Chondrocyte (in vitro differentiated cells): ENCODE measurements around the gene DLEU7. TPM values are rescaled to one million over a fixed set of nuclear protein-coding genes. Genes with fewer than 3 reads are reported as not detected.

Source experiments
- DNase-seq: peaks from one replicate; pipeline ENCODE4 v3.0.0; 2021; ENCODE audit warnings: mixed read lengths, low spot score
- H3K27ac Mint-ChIP-seq: one replicate; pipeline ENCODE4 v1.8.0; 2021; ENCODE audit warnings: mild to moderate bottlenecking, moderate library complexity, mixed read lengths; ENCODE audit not compliant: unreplicated experiment
- H3K27me3 Mint-ChIP-seq: 2 replicates; pipeline ENCODE4 v1.8.0; 2021; ENCODE audit warnings: low read depth, mixed read lengths
- H3K36me3 Mint-ChIP-seq: 2 replicates; pipeline ENCODE4 v1.8.0; 2021; ENCODE audit warnings: low read depth, mixed read lengths
- H3K4me1 Mint-ChIP-seq: 2 replicates; pipeline ENCODE4 v1.8.0; 2021; ENCODE audit warnings: low read depth, mild to moderate bottlenecking, mixed read lengths
- H3K4me3 Mint-ChIP-seq: one replicate; pipeline ENCODE4 v1.8.0; 2021; ENCODE audit warnings: mild to moderate bottlenecking, moderate library complexity, mixed read lengths; ENCODE audit not compliant: unreplicated experiment
- H3K9me3 Mint-ChIP-seq: 2 replicates; pipeline ENCODE4 v1.8.0; 2021; ENCODE audit warnings: low read depth, mixed read lengths
- CTCF ChIP-seq: fragments of 200-600 bp; sonication (generic); IDR thresholded peaks from 2 replicates; pipeline ENCODE4 v1.5.0; 2021; ENCODE audit warnings: antibody characterized with exemption, mild to moderate bottlenecking, moderate library complexity
- total RNA-seq: library from RNA; stranded (reverse); gene quantifications from 3 replicates; pipeline ENCODE4 v1.2.1, GENCODE V29; 2021

The DLEU7 gene
- total RNA-seq, 1 donor from 2014 or later: not detected

DNA sequence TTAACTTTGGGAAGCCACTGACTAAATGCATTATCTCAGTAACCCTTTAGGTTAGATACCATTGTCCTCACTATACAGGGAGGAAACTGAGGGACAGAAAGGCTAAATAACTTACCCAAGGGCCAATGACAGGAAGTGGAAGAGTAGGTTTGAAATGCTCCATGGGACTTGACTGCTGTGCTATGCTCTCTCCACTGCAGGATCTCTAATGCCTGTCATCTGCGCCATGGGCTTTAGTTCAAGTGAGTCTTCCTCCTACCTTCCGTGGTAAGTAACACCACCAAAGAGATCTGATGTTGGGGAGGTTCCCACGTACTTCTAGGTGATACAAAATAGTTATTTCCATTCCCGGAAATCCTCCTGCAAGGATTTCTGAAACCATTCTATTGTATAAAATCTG is 3.7 kb downstream of the DLEU7 start:
- H3K4me1 Mint-ChIP-seq: peaks cover 19% of the 10 kb centered on the region
- no peak overlapping the region for H3K27ac Mint-ChIP-seq
- DNase-seq: no peak
- H3K4me3 Mint-ChIP-seq: no peak overlapping the region
- no peaks in the 10 kb centered on the region for H3K9me3 Mint-ChIP-seq
- peaks cover 3% of the 10 kb centered on the region for H3K27me3 Mint-ChIP-seq
- TF ChIP-seq CTCF: no peak
- peaks cover 1% of the 10 kb centered on the region for H3K36me3 Mint-ChIP-seq

DNA sequence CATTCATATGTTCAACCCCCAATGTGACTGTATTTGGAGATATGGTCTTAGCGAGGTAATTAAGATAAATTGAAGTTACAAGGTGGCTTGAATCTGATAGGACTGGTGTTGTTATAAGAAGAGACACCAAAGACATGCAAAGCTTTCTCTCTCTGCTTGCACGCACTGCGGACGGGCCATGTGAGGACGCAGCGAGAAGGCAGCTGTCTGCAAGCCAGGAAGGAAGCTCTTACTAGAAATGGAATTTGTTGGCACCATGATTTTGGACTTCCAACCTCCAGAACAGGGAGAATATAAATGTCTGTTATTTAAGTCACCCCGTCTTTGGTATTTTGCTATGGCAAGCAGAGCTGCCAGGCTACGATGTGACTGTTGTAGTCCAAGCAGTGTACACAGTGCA is 4.8 kb downstream of the DLEU7 start:
- Mint-ChIP-seq H3K4me3 (no peak overlapping the region), H3K36me3 (peaks cover 3% of the 10 kb centered on the region), H3K4me1 (peaks cover 7% of the 10 kb centered on the region), H3K27me3 (peaks cover 2% of the 10 kb centered on the region), H3K27ac (no peak overlapping the region), H3K9me3 (no peaks in the 10 kb centered on the region)
- no peak for DNase-seq
- TF ChIP-seq CTCF: no peak

DNA sequence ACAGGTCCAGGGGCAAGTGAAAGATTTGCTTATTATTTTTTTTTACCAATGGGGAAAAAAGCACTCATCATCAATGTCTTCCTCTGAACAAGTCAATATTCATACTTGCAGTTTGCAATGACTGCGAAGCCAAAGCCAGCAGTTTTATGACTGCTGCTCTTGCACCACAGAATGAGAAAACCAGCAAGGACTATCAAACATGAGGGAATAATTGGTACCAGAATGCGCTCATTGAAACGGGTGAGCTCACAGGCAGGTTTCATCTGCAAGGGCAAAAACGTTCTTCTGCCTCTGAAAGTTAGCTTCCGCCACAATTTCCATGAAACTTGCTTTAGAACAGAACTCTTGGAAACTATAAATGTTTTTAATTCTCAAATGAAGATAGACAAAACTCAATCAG is 5.5 kb downstream of the DLEU7 start:
- H3K27ac Mint-ChIP-seq: no peak overlapping the region
- H3K9me3 Mint-ChIP-seq: peaks cover 6% of the 10 kb centered on the region
- H3K27me3 Mint-ChIP-seq: peaks cover 2% of the 10 kb centered on the region
- peaks cover 7% of the 10 kb centered on the region for H3K4me1 Mint-ChIP-seq
- no peak for TF ChIP-seq CTCF
- H3K36me3 Mint-ChIP-seq: peaks cover 8% of the 10 kb centered on the region
- no peak overlapping the region for H3K4me3 Mint-ChIP-seq
- no peak for DNase-seq

DNA sequence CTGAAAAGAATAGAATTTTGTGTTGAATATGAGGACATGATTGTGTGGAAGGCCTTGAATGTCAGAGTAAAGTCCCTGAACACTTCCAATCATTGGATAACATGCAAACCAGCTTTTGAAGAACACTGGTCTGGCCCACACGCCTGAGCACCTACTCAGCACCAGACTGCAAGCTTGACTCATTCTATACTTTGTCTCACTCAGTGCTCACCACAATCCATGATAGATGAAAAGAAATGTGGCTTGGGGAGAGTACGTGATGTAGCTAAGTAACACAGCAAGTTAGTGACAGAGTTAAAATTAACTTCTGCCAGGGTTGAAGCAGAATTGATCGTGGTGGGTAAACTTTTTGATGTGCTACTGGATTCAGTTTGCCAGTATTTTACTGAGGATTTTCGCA is 12.0 kb downstream of the DLEU7 start:
- Mint-ChIP-seq H3K4me3 (no peak overlapping the region), H3K9me3 (peaks cover 24% of the 10 kb centered on the region), H3K36me3 (peaks cover 20% of the 10 kb centered on the region), H3K27me3 (no peaks in the 10 kb centered on the region), H3K4me1 (no peaks in the 10 kb centered on the region), H3K27ac (no peak overlapping the region)
- no peak for TF ChIP-seq CTCF
- no peak for DNase-seq

GRCh38 chr13:50829896-50830295 is 13.6 kb downstream of the DLEU7 start:
- no peaks in the 10 kb centered on the region for H3K27me3 Mint-ChIP-seq

More at GRCh38 chr13:50829896-50830295, 13.6 kb downstream of the DLEU7 start:
- Mint-ChIP-seq H3K4me1 (no peaks in the 10 kb centered on the region), H3K27ac (no peak overlapping the region), H3K9me3 (peaks cover 27% of the 10 kb centered on the region), H3K4me3 (no peak overlapping the region), H3K36me3 (peaks cover 19% of the 10 kb centered on the region)
- no peak for DNase-seq
- TF ChIP-seq CTCF: no peak
